Caco-2 (cell line): ENCODE measurements around the gene NARF. TPM values are rescaled to one million over a fixed set of nuclear protein-coding genes. Genes with fewer than 3 reads are reported as not detected.

ENCODE experiments used
- BruUV-seq: library from RNA; stranded (reverse); fragments of 400-500 nt; replicated peaks from 2 replicates; lab custom pipeline; 2021; lab: Mats Ljungman, UMichigan
- CTCF ChIA-PET: fragments of 300-600 bp; sonication (Branson Sonifier 250); formaldehyde crosslinking; loops from one replicate; lab custom pipeline; 2022; ENCODE audit warnings: antibody characterized with exemption; lab: Charles Lee
- POLR2A ChIA-PET: fragments of 300-600 bp; sonication (Branson Sonifier 250); formaldehyde crosslinking; loops from one replicate; lab custom pipeline; 2022; ENCODE audit warnings: antibody characterized with exemption; lab: Charles Lee
- DNase-seq, 2 experiments: peaks; one replicate each; pipeline versions ENCODE4 v3.0.0 to v3.0.0-alpha.2; 2020 to 2022
- H3K27me3 ChIP-seq: replicated peaks from 2 replicates; pipeline ENCODE4 v1.6.0; 2011; ENCODE audit warnings: low read length; ENCODE audit not compliant: control insufficient read depth, insufficient read depth
- H3K36me3 ChIP-seq: 2 replicates; pipeline ENCODE4 v1.5.1; 2011; ENCODE audit warnings: low read length; ENCODE audit not compliant: control insufficient read depth, insufficient read depth
- H3K4me1 ChIP-seq: fragments of 250-450 bp; sonication (Bioruptor Pico); 2 replicates; pipeline ENCODE4 v1.5.1; 2020; ENCODE audit warnings: mild to moderate bottlenecking
- H3K4me3 ChIP-seq: 2 replicates; pipeline ENCODE4 v1.5.1; 2011; ENCODE audit warnings: low read depth, mild to moderate bottlenecking, control low read depth, low read length
- H3K9me3 ChIP-seq: fragments of 250-450 bp; sonication (Bioruptor Pico); 2 replicates; pipeline ENCODE4 v1.5.1; 2020; ENCODE audit warnings: mild to moderate bottlenecking, moderate library complexity
- H3K27ac Mint-ChIP-seq: one replicate; pipeline ENCODE4 v1.8.0; 2022; ENCODE audit warnings: mixed read lengths; ENCODE audit not compliant: unreplicated experiment
- H3K27me3 Mint-ChIP-seq: one replicate; pipeline ENCODE4 v1.8.0; 2022; ENCODE audit warnings: mixed read lengths; ENCODE audit not compliant: insufficient read depth, unreplicated experiment
- H3K36me3 Mint-ChIP-seq: one replicate; pipeline ENCODE4 v1.8.0; 2022; ENCODE audit warnings: mild to moderate bottlenecking, mixed read lengths; ENCODE audit not compliant: insufficient read depth, unreplicated experiment
- H3K4me1 Mint-ChIP-seq: one replicate; pipeline ENCODE4 v1.8.0; 2022; ENCODE audit warnings: low read depth, mixed read lengths; ENCODE audit not compliant: unreplicated experiment
- H3K4me3 Mint-ChIP-seq: one replicate; pipeline ENCODE4 v1.8.0; 2022; ENCODE audit warnings: mild to moderate bottlenecking, moderate library complexity, mixed read lengths; ENCODE audit not compliant: unreplicated experiment
- H3K9me3 Mint-ChIP-seq: one replicate; pipeline ENCODE4 v1.8.0; 2022; ENCODE audit warnings: mixed read lengths; ENCODE audit not compliant: unreplicated experiment
- CTCF ChIP-seq, 2 experiments: fragments of 200-600 bp in 1 of 2; IDR thresholded peaks; 1 replicate in 1 of 2; 2 replicates in 1 of 2; pipeline versions ENCODE4 v1.5.1 to v1.8.0; 2011 to 2022; ENCODE audit warnings: antibody characterized with exemption in 1 of 2, control low read depth in 1 of 2, inconsistent platforms in 1 of 2, low read depth in 1 of 2, low read length in 1 of 2, mild to moderate bottlenecking in 1 of 2, moderate library complexity in 1 of 2; ENCODE audit not compliant: insufficient read depth in 1 of 2, severe bottlenecking in 1 of 2, unreplicated experiment in 1 of 2
- intact Hi-C: fragments of 100-400 bp; cut with micrococcal nuclease; formaldehyde crosslinking; loops from one replicate; pipeline ENCODE4 v1.10.0; 2022; ENCODE audit not compliant: unreplicated experiment
- total RNA-seq: library from RNA; stranded (reverse); gene quantifications from 2 replicates; pipeline ENCODE4 v1.2.3, GENCODE V29; 2022

The NARF gene
- total RNA-seq, 1 experiment from 2014 or later, result 62.1 TPM

- Histone ChIP-seq H3K9me3 (no peaks in the 10 kb centered on the region), H3K4me3 (peak overlapping the region; percentile 56), H3K4me1 (peaks cover 19% of the 10 kb centered on the region), H3K27me3 (no peaks in the 10 kb centered on the region), H3K36me3 (no peaks in the 10 kb centered on the region)
- no TSS peak for BruUV-seq
- no peak overlapping the region for H3K27ac Mint-ChIP-seq
- no peaks in the 10 kb centered on the region for H3K9me3 Mint-ChIP-seq
- intact Hi-C loops, result no loop called here
- peaks cover 27% of the 10 kb centered on the region for H3K36me3 Mint-ChIP-seq
- no peak for TF ChIP-seq CTCF (IDR thresholded peaks at IDR 0.05; ENCODE audit: insufficient read depth in 1 of 2, low read depth in 1 of 2, low read length in 1 of 2, severe bottlenecking in 1 of 2, unreplicated experiment in 1 of 2)
- H3K4me3 Mint-ChIP-seq, result peak overlapping the region; percentile 91
- CTCF ChIA-PET, result interaction anchor here (0.7 kb wide), 1 partner anchor 47 kb away, joined by 3 read pairs; no protein-coding TSS in a partner anchor
- peaks cover 4% of the 10 kb centered on the region for H3K27me3 Mint-ChIP-seq
- POLR2A ChIA-PET, result no interaction called here
- DNase-seq, result peak in 1 of 2 experiments; percentile 74
- peaks cover 12% of the 10 kb centered on the region for H3K4me1 Mint-ChIP-seq
Observed at GRCh38 chr17:82495844-82496528, 37.4 kb downstream of the NARF start.

- H3K4me1 ChIP-seq, result peaks cover 19% of the 10 kb centered on the region
- ChIA-PET CTCF (no interaction called here), POLR2A (interaction anchor here (0.6 kb wide), 1 partner anchor 55 kb away, joined by 6 read pairs; no protein-coding TSS in a partner anchor)
- Mint-ChIP-seq H3K4me3 (peak overlapping the region; percentile 91), H3K9me3 (no peaks in the 10 kb centered on the region), H3K4me1 (peaks cover 12% of the 10 kb centered on the region), H3K27me3 (peaks cover 4% of the 10 kb centered on the region), H3K36me3 (peaks cover 27% of the 10 kb centered on the region), H3K27ac (peak overlapping the region; percentile 94)
- H3K27me3 ChIP-seq, result no peaks in the 10 kb centered on the region
- no peaks in the 10 kb centered on the region for H3K9me3 ChIP-seq
- TF ChIP-seq CTCF (IDR thresholded peaks at IDR 0.05; ENCODE audit: insufficient read depth in 1 of 2, low read depth in 1 of 2, low read length in 1 of 2, severe bottlenecking in 1 of 2, unreplicated experiment in 1 of 2), result no peak
- peak; percentile 97 for DNase-seq
- peak overlapping the region; percentile 56 for H3K4me3 ChIP-seq
- TSS peak; percentile 42 for BruUV-seq
- intact Hi-C loops, result no loop called here
- no peaks in the 10 kb centered on the region for H3K36me3 ChIP-seq
Observed at GRCh38 chr17:82496529-82497434, 38.2 kb downstream of the NARF start.
